HFF-Myc (cell line): ENCODE results near the gene CDH4.

ENCODE experiments used
- DNase-seq: peaks from one replicate; pipeline ENCODE4 v3.0.0-alpha.2; 2011; ENCODE audit warnings: low read depth; ENCODE audit errors: extremely low read depth
- H3K4me3 ChIP-seq: replicated peaks from 2 replicates; pipeline ENCODE4 v1.5.1; 2011; ENCODE audit warnings: low read depth, mild to moderate bottlenecking, control low read depth, low read length
- TF ChIP-seq, protein P1 (sequence below): IDR thresholded peaks from 2 replicates; pipeline ENCODE4 v1.5.1; 2012; ENCODE audit warnings: mild to moderate bottlenecking, low read depth, low read length, control low read depth; ENCODE audit errors: missing control alignments

Gene CDH4

DNA sequence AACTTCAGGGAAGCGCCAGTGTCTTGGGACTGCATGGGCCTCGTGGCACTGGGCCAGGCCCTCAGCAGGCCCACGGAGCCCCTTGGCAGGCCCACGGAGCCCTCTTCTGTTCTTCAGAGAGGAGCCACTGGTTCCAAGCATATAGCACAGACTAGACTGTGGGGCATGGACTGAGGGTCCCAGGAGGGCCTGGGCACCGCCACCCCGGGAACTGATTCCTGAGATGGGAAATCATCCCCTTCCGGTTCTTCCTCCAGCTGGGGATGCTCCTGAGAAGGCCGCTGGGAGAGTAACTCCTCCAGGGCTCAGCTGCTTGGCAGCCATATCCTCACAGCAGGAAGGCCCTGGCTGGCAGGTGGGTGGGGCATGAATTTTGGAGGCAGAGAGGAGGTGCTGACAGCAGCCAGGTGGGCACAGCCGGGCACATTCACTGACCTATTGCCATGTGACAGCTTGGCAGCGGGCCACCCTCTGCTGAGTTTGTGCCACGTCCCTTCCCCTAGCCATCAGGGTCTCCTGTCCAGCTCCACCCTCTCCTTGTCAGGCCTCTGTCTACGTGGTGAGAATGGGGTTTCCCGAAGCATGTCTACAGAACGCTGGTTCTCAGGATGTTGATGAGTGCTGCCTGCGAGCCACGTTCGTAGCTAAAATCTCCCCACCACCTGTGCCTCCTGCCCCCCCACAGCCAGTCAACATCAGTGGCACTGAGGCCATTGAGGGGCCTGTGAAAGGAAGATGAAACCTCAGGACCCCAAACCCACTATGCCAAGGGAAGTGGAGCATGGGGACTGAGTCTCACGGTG lies 661.6 kb downstream of the CDH4 start:
- TF ChIP-seq, protein P1, sequence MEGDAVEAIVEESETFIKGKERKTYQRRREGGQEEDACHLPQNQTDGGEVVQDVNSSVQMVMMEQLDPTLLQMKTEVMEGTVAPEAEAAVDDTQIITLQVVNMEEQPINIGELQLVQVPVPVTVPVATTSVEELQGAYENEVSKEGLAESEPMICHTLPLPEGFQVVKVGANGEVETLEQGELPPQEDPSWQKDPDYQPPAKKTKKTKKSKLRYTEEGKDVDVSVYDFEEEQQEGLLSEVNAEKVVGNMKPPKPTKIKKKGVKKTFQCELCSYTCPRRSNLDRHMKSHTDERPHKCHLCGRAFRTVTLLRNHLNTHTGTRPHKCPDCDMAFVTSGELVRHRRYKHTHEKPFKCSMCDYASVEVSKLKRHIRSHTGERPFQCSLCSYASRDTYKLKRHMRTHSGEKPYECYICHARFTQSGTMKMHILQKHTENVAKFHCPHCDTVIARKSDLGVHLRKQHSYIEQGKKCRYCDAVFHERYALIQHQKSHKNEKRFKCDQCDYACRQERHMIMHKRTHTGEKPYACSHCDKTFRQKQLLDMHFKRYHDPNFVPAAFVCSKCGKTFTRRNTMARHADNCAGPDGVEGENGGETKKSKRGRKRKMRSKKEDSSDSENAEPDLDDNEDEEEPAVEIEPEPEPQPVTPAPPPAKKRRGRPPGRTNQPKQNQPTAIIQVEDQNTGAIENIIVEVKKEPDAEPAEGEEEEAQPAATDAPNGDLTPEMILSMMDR, result no peak
- H3K4me3 ChIP-seq, result no peak overlapping the region
- DNase-seq, result no peak

DNA sequence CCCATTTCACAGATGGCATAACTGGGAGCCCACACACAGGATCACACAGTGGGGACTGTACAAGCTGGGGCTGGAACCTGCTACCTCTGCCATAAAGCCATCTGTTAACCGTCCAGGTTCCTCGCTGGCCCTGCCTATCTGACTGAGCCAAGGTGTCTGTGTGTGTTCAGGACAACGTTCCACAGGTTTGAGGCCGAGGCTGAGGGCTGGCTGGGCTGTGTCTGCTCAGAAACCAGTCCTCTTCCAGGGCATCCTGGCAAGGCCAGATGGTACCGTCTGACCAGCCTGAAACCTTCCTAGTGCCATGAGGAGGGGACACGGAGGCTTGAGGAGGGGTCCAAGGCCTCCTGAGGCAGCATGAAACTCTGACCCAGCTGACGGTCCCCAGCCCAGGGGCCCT lies 663.0 kb downstream of the CDH4 start:
- DNase-seq, result no peak
- H3K4me3 ChIP-seq, result no peak overlapping the region
- TF ChIP-seq, protein P1, result no peak

DNA sequence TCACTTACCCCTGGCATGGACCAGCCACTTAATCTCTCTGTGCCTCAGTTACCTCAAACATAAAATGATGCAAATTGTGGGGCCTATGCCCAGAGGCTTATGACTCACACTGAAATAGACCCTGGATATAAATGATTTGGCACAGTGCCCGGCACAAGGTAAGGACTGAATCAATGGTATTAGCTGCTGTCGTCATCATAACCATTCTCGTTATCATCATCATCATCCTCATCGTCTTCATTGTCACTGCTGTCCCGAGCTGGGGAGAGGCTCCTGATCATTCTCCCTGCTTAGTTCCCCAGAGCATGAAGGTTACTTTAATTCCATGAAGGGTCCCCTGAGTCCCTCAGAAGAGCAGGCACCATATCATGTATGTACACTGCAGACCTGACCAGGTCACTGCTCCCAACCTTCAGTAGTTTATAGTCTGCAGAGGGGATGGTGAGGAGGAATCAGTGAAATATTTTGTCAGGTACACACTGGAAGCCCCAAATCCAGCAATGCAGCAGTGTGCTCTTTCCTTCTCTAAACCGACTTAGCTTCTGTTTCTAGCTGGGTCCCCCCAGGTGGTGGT lies 664.3 kb downstream of the CDH4 start:
- TF ChIP-seq, protein P1, result no peak
- H3K4me3 ChIP-seq, result no peak overlapping the region
- no peak for DNase-seq

DNA sequence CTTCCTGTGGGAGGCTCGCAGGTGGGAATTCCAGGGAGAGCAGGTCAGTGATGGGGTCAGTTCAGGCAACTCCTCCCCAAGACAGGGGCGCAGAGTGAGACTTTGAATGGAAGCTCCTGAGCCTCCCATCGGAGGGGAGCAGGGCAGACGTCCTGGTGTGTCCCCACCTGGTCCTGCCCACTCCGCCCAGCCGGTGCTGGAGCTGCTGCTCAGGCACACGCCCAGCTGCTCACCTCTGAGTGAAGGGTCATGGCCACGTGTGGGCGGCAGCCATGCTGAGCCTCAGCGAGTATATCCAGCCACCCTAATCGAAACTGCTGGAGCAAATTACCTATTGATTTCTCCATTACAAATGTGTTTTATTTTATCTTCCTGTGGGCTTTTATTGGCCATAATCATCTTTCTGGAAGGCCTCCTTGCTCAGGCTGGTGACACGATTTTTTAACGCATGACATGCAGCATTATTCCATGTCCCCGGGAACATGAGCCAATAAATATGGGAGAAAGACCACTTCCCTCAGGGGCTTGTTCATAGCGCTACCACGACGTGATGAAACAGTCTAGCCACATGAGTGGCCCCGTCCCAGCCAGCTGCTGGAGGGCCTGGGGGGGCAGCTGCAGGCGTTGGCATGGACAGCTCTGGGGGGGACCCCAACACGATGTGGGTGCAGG lies 665.5 kb downstream of the CDH4 start:
- no peak for DNase-seq
- H3K4me3 ChIP-seq, result no peak overlapping the region
- TF ChIP-seq, protein P1, result no peak

DNA sequence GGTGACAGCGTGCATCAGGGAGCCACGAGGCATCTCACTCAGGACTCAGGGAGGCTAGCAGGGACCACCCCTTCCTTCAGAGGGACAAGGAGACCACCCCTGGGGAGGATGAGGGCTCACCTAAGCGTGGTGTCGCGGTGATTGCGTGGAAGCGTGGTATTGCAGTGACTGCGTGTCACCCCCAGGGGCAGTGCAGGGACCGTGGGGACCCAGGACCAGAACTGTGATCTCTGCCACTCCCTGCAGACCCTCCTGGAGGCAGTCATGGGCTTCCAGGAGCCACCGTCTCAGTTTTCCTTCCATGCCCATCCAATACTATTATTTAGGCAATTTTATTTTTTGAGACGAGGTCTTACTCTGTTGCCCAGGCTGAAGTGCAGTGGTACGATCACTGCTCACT lies 666.5 kb downstream of the CDH4 start:
- H3K4me3 ChIP-seq, result no peak overlapping the region
- TF ChIP-seq, protein P1, result no peak
- DNase-seq, result no peak

DNA sequence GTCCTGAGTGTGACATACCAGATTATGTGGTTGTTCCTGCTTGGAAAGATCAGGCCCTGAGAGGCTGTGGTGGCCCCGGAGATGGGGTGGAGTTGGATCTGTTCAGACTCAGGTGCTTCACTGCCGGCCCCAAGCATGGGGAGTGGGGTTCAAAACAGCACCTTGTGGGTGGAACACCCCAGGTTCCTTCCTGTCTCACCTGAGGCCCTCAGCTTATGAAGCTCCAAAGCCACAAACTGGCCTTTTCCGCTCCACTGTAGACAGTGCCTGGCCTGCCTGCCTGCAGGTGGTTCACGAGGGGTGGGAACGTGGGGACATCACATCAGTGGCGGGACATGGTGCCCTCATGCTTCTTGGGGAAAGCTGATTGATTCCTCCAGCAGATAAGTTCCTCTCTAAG lies 667.2 kb downstream of the CDH4 start:
- TF ChIP-seq, protein P1, result no peak

More for the DNA sequence above, 667.2 kb downstream of the CDH4 start:
- H3K4me3 ChIP-seq, result no peak overlapping the region
- DNase-seq, result no peak
